Endothelial cell of umbilical vein (primary cell): ENCODE results near the gene PRKCB.

Experiments used
- MYC ChIP-seq: IDR thresholded peaks from one replicate; pipeline ENCODE4 v1.6.1; 2011; ENCODE audit warnings: mild to moderate bottlenecking, low read depth, low read length
- POLR2A ChIP-seq: IDR thresholded peaks from 2 replicates; pipeline ENCODE4 v1.6.1; 2012; ENCODE audit warnings: low read depth, mild to moderate bottlenecking, control low read depth, low read length
- POLR2AphosphoS5 ChIP-seq: IDR thresholded peaks from 2 replicates; pipeline ENCODE4 v1.6.1; 2012; ENCODE audit warnings: low read depth, mild to moderate bottlenecking, control low read depth, low read length, moderate library complexity; ENCODE audit not compliant: insufficient read depth
- TF ChIP-seq, protein P1 (sequence below), 2 donors: IDR thresholded peaks; 1 replicate in 1 of 2; 2 replicates in 1 of 2; pipeline ENCODE4 v1.5.1; 2011; ENCODE audit warnings: low read length in 2 of 2, mild to moderate bottlenecking in 2 of 2, moderate library complexity in 2 of 2, control low read depth in 1 of 2, inconsistent platforms in 1 of 2, low read depth in 1 of 2; ENCODE audit not compliant: insufficient read depth in 1 of 2; ENCODE audit errors: extremely low read depth in 1 of 2

DNA sequence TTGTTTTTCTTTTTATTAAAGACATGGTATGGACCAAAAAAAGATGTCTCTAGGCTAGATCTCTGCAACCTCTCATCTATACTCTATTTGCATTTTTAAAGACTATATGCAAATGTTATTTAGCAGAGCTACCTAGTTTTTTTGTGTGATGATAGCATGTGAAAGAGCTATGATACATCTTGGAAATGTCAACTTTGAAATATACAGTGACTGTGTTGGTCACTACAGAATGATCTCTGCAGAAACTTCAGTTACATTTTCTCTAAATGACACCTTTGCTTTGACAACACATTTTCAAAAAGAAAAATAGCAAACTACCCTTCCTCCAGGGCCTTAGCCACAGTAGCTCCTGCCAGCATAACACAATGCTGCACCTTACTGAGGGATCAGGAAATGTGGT lies 86.6 kb downstream of the PRKCB start:
- TF ChIP-seq POLR2A (no peak), POLR2AphosphoS5 (no peak), MYC (no peak)
- TF ChIP-seq, protein P1, sequence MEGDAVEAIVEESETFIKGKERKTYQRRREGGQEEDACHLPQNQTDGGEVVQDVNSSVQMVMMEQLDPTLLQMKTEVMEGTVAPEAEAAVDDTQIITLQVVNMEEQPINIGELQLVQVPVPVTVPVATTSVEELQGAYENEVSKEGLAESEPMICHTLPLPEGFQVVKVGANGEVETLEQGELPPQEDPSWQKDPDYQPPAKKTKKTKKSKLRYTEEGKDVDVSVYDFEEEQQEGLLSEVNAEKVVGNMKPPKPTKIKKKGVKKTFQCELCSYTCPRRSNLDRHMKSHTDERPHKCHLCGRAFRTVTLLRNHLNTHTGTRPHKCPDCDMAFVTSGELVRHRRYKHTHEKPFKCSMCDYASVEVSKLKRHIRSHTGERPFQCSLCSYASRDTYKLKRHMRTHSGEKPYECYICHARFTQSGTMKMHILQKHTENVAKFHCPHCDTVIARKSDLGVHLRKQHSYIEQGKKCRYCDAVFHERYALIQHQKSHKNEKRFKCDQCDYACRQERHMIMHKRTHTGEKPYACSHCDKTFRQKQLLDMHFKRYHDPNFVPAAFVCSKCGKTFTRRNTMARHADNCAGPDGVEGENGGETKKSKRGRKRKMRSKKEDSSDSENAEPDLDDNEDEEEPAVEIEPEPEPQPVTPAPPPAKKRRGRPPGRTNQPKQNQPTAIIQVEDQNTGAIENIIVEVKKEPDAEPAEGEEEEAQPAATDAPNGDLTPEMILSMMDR (IDR thresholded peaks at IDR 0.05; ENCODE audit: extremely low read depth in 1 of 2, insufficient read depth in 1 of 2, low read depth in 1 of 2, low read length in 2 of 2), result no peak
